BE2C (cell line): ENCODE data around the gene CACTIN.
"Not testable (repeated sequence)": the region's sequence is repeated elsewhere in the genome, so short reads cannot be mapped to it uniquely, and the experiment has no call there.

Experiments
- DNase-seq: peaks from one replicate; pipeline ENCODE4 v3.0.0-alpha.2; 2020
- H3K27me3 ChIP-seq: fragments of 250-450 bp; sonication (Bioruptor Pico); 2 replicates; pipeline ENCODE4 v1.5.1; 2020; ENCODE audit warnings: mild to moderate bottlenecking
- H3K36me3 ChIP-seq: fragments of 250-450 bp; sonication (Bioruptor Pico); 2 replicates; pipeline ENCODE4 v1.5.1; 2020; ENCODE audit warnings: mild to moderate bottlenecking
- H3K4me1 ChIP-seq: fragments of 250-450 bp; sonication (Bioruptor Pico); 2 replicates; pipeline ENCODE4 v1.5.1; 2020
- H3K4me3 ChIP-seq: 2 replicates; pipeline ENCODE4 v1.5.1; 2011; ENCODE audit warnings: low read depth, low read length
- H3K9me3 ChIP-seq: fragments of 250-450 bp; sonication (Bioruptor Pico); 2 replicates; pipeline ENCODE4 v1.5.1; 2020
- CTCF ChIP-seq: IDR thresholded peaks from 2 replicates; pipeline ENCODE4 v1.5.1; 2012; ENCODE audit warnings: mild to moderate bottlenecking, low read depth, low read length

The CACTIN gene

GRCh38 chr19:3632098-3632497 is 5.5 kb upstream of the CACTIN start:
- H3K36me3 ChIP-seq: no peaks in the 10 kb centered on the region

GRCh38 chr19:3631053-3631861 is 4.7 kb upstream of the CACTIN start:
- TF ChIP-seq CTCF: no peak
- H3K36me3 ChIP-seq: no peaks in the 10 kb centered on the region
- DNase-seq: no peak

More at GRCh38 chr19:3632098-3632497, 5.5 kb upstream of the CACTIN start:
- H3K9me3 ChIP-seq: no peaks in the 10 kb centered on the region
- DNase-seq: no peak
- no peak overlapping the region for H3K4me3 ChIP-seq
- no peaks in the 10 kb centered on the region for H3K27me3 ChIP-seq
- no peaks in the 10 kb centered on the region for H3K4me1 ChIP-seq
- no peak for TF ChIP-seq CTCF

GRCh38 chr19:3628766-3629165 is 2.2 kb upstream of the CACTIN start:
- not testable (repeated sequence) for H3K4me1 ChIP-seq, H3K4me3 ChIP-seq, H3K36me3 ChIP-seq, DNase-seq, H3K9me3 ChIP-seq, H3K27me3 ChIP-seq

More at GRCh38 chr19:3631053-3631861, 4.7 kb upstream of the CACTIN start:
- Histone ChIP-seq H3K27me3 (no peaks in the 10 kb centered on the region), H3K4me3 (no peak overlapping the region), H3K4me1 (no peaks in the 10 kb centered on the region), H3K9me3 (no peaks in the 10 kb centered on the region)

GRCh38 chr19:3627351-3627723 is 747 bp upstream of the CACTIN start:
- H3K4me3 ChIP-seq: no peak overlapping the region
- no peaks in the 10 kb centered on the region for H3K27me3 ChIP-seq
- DNase-seq: no peak
- TF ChIP-seq CTCF: no peak
- no peaks in the 10 kb centered on the region for H3K9me3 ChIP-seq
- H3K36me3 ChIP-seq: peaks cover 4% of the 10 kb centered on the region
- no peaks in the 10 kb centered on the region; the same call in 1 of the 2 replicates for H3K4me1 ChIP-seq

- TF ChIP-seq CTCF: no peak
- DNase-seq: no peak
- Histone ChIP-seq H3K9me3 (no peaks in the 10 kb centered on the region), H3K27me3 (no peaks in the 10 kb centered on the region), H3K4me3 (peak overlapping the region; percentile 96), H3K36me3 (peaks cover 12% of the 10 kb centered on the region), H3K4me1 (no peaks in the 10 kb centered on the region; the same call in 1 of the 2 replicates)
These were observed 556 bp downstream of the CACTIN start for GRCh38 chr19:3625996-3626472.

GRCh38 chr19:3623716-3624115 is 2.9 kb downstream of the CACTIN start:
- H3K9me3 ChIP-seq: no peaks in the 10 kb centered on the region
- peaks cover 30% of the 10 kb centered on the region for H3K36me3 ChIP-seq
- no peak overlapping the region for H3K4me3 ChIP-seq
- DNase-seq: no peak
- no peaks in the 10 kb centered on the region for H3K27me3 ChIP-seq
- TF ChIP-seq CTCF: no peak
- H3K4me1 ChIP-seq: no peaks in the 10 kb centered on the region; the same call in 1 of the 2 replicates
